ENCODE results near the gene VOPP1.
"Not testable (repeated sequence)": the region's sequence is repeated elsewhere in the genome, so short reads cannot be mapped to it uniquely, and the experiment has no call there.

The VOPP1 gene

DNA sequence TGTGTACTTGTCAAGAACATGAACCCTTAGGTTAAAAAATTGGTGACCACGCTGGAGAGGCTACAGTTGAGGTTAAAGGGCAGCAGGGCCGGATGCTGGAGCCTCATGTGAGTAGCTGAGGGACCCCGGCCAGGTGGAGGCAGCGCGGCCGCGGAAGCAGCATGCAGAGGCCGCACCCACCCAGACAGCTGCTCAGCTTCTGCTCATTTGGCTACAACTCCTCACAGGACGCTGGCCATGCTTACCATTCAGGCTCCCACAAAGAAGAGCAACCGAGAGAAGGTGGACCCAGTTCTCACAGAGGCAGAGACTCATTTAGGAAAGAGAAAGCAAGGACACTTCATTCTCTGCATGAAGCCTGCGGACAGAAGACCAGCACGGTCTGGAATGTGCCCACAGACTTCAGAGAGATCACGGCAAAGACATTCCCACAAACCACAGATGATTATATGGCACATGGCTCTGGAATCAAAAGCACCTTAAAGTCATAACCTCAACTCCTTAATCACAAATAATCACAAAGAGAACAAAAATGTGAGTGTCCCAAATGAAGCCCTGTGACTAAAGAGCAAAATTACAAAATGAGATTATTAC, 94.4 kb downstream of the VOPP1 start:
- TF ChIP-seq, protein P1, sequence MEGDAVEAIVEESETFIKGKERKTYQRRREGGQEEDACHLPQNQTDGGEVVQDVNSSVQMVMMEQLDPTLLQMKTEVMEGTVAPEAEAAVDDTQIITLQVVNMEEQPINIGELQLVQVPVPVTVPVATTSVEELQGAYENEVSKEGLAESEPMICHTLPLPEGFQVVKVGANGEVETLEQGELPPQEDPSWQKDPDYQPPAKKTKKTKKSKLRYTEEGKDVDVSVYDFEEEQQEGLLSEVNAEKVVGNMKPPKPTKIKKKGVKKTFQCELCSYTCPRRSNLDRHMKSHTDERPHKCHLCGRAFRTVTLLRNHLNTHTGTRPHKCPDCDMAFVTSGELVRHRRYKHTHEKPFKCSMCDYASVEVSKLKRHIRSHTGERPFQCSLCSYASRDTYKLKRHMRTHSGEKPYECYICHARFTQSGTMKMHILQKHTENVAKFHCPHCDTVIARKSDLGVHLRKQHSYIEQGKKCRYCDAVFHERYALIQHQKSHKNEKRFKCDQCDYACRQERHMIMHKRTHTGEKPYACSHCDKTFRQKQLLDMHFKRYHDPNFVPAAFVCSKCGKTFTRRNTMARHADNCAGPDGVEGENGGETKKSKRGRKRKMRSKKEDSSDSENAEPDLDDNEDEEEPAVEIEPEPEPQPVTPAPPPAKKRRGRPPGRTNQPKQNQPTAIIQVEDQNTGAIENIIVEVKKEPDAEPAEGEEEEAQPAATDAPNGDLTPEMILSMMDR (IDR thresholded peaks at IDR 0.05; ENCODE audit: low read depth, low read length), result no peak

DNA sequence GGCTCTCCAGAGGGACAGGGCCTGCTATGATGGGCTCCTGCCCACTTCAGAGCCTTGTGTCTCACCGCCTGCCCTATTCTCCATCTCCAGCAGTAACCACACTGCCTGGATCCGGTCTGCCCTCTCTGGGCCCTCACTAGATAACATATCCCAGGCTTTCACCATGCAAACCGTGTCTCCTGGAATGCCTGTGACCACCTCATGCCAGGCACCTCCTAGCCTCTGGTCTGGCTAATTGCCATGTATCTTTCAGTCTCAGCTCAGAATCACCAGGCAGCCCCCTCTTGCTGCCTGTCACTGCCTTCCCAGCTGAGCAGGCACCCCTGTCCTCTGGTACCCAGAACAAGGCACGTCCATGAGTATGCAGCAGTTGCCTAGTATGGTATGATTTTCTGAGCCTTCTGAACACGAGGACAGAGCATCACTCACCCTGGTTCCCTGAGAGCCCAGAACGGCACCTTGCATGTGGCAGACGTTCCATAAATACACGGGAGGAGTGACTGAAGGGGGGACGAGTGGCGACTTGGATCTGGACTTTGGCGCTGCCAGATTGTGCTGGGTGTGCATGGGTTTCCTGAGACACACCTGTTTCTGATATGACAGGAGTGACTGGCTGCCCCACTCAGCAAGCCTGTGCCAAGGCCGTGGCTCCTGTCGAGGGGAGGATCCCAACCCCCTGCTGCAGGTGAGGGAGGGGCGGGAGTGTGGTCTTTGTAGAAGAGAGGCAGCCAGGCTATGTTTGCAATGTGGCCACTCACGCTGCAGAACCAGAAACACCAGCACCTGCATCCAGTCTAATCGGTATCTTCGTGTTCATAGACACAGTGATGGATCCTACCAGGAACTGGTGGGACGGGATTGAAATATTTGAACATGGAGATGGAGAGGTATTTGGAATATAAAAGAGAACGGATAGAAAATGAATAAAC, 95.2 kb downstream of the VOPP1 start:
- DNase-seq (ENCODE audit: extremely low read depth, low read depth), result no peak
- TF ChIP-seq, protein P1 (IDR thresholded peaks at IDR 0.05; ENCODE audit: low read depth, low read length), result no peak

More for the DNA sequence above, 94.4 kb downstream of the VOPP1 start:
- peak; percentile 56 for DNase-seq (ENCODE audit: extremely low read depth, low read depth)

DNA sequence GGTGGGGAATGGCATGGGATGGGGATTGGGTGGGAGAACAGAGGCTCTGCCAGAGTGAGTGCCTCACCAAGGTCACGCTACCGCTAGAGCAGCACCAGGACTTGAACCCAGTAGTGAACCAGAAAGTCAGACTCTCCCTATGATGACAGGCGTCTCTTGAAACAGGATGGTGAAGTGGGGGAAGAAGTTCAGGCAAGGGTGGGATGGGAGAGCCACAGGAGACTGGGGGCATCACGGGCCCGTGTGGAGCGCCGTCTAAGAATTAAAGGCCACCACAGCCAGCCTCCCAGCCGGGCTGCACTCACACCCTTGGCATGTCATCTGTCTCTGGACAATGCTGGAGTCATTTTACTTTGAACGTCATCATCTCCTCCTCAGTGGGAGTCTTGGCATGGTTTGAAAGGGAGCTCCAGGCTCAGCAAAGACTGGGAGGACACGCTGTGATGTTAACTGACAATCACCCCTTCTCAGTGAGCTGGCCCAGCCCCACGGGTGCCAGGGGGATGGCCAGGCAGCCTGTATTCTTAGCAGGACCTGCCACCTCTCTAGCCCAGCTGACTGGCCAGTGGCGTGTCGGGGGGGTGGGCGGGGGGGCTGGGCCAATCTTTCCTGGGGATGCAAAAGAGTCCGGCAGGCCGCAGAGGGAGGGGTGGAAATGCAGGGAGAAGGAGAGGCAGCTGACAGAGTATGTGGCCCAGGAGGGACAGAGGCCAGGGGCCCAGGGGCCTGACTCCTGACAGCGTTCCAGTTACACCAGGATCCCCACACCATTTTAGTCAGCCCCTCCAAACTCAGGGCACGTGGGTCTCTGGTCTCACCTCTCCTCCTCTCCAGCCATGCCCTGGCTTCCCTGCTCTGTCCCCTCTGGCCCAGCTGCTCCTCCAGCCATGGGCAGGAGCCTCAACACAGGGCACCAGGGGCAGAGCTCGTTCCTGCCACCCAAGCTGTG, 96.2 kb downstream of the VOPP1 start:
- TF ChIP-seq, protein P1 (IDR thresholded peaks at IDR 0.05; ENCODE audit: low read depth, low read length), result no peak
- peak; percentile 11 for DNase-seq (ENCODE audit: extremely low read depth, low read depth)

DNA sequence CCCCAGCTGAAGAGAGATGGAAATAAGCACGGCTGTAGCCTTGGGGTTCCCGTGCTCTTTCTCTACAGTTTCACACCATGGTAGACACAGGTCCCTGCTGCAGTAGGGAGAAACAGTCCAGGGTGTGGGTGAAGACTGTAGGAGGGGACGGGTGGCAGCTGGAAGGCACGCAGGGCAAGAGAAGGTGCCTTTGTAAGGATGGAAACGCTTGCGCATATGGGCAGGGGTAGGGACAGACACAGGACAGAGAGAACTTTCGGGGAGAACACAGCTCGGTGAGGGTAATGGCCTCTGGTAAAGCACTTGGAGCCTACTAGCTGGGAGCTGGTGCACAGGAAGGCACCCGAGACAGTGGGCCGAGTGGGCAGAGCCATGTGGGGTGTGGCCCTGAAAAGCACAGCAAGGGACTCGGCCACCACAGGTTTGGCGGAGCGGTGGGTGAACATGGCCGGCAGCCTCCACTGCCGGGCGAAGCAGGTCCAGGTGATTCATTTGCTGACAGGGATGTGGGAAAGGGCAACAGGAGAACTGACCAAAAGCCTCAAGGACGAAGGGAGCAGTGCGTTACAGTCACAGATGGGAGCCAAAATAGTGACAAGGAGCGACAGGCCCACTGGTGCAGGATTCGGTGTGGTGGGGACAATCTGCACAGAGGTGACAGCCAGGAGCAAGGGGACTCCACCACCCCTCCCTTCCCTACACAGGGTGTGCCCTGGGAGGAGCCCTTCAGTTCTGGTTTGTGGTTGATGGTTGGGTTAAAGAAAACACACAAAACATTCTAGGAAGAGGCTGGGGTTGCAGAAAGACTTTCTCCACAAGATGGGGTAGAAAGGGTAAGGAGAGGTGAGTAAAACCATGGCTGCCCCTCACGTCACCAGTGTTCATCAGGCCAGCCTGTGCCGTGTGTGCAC, 97.1 kb downstream of the VOPP1 start:
- TF ChIP-seq, protein P1 (IDR thresholded peaks at IDR 0.05; ENCODE audit: low read depth, low read length), result no peak

DNA sequence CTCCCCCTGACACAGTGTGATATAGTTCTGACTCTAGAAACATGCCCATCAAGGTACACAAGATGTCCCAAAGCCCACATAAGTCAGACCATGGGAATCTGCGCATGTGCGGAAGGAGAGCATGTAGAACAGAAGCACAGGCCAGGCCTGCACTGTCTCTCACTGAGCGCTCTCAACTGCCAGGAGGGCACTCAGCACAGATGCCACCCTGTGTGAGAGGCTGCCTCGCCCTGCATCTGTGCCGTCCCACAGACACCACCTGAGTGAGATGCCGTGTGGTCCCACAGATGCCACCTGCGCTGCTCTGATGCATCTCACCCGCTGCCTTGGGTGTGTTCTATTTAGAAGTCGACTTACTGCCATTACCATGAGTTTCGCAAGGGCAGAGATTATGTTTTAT, 98.4 kb downstream of the VOPP1 start:
- TF ChIP-seq, protein P1 (IDR thresholded peaks at IDR 0.05; ENCODE audit: low read depth, low read length), result no peak
- DNase-seq (ENCODE audit: extremely low read depth, low read depth), result no peak

More for the DNA sequence above, 97.1 kb downstream of the VOPP1 start:
- DNase-seq (ENCODE audit: extremely low read depth, low read depth), result no peak

DNA sequence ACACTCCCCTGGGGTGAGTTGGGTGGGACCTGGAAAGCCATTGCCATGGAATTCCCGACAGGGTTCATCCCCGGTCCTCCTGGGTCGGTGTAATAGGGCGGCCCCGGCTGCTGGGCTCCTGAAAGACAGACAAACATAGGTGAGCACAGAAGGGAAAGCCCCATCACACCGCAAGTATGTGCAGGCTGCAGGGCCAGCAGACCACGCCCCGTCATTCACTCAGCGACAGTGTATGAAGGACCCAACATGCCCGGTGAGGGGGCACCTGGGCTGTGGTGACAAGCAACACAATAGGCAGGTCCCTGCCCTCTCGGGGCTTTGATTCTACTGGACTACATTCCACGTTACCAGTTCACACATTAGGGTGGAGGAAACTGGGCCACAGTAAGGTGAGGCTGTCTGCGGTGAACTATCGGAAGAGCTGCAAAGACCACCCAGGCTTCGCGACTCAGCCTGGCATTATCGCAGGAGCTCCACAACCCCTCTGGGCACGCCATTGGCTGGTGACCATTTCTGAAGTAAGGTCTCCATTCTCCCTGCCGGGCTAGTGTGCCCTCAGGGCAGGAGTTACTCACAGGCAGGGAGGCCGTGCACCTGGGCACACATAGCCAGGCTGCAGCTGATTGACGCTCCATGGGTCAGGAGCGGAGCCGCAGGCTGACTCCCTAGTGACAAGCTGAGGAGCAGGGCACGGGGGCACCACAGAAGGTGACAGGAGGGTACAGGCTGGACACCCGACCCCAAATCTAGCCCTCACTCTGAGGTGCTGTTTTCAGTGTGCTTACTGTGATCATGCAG, 99.2 kb downstream of the VOPP1 start:
- TF ChIP-seq, protein P1 (IDR thresholded peaks at IDR 0.05; ENCODE audit: low read depth, low read length), result no peak
- no peak for DNase-seq (ENCODE audit: extremely low read depth, low read depth)

DNA sequence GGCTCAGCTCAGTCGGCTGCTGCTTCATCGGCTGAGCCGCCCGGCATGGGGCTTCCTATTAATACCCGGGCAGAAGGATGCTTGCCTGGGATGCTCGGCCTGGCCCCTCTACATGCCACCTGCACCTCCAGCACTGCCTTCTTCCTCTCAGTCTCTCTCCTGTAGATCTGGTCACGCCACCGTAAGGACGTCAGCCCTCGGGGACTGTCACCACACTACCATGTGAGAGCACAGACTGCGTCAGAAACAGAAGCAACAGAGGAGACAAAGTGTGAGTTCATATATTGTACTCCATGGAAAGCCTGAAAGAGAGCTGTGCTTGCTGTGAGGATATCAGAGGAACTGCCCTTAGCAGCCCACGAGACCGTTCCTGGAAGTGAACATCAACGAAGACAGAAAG, 99.9 kb downstream of the VOPP1 start:
- not testable (repeated sequence) for DNase-seq (ENCODE audit: extremely low read depth, low read depth)

DNA sequence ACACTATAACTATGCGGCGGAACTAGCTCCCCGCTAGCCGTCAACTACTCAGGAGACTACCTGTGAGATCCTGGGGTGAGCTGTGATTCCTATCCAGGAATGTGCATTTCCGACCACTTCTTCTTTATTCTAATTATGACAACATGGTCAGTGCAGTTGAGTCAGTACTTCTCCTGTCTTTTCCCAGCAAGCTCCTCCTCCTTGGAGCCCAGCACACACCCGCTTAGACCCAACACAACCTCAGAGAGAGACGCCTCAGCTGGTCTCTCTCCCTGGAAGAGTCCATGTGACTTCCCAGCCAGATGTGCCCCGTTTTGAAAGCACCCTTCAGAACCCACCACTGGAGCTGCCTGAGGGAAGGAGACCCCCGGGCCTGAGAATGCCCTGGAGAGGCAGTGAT, 100.7 kb downstream of the VOPP1 start:
- not testable (repeated sequence) for DNase-seq (ENCODE audit: extremely low read depth, low read depth)

Data from AG09319 (cell line).